Measurements from ENCODE around the gene PTGDS.
A peak's percentile ranks its signal among the peaks of the same experiment; 100 is the strongest.
"Not testable (repeated sequence)": the region's sequence is repeated elsewhere in the genome, so short reads cannot be mapped to it uniquely, and the experiment has no call there.

The PTGDS gene

GRCh38 chr9:136995772-136996311 lies 18.5 kb downstream of the PTGDS start:
- H3K9me3 Mint-ChIP-seq: no peaks in the 10 kb centered on the region
- H3K27ac Mint-ChIP-seq: no peak overlapping the region
- DNase-seq: no peak
- peaks cover 58% of the 10 kb centered on the region for H3K4me1 Mint-ChIP-seq
- peaks cover 5% of the 10 kb centered on the region for H3K27me3 Mint-ChIP-seq
- no peak for ATAC-seq
- H3K4me3 Mint-ChIP-seq: no peak overlapping the region
- no peaks in the 10 kb centered on the region for H3K36me3 Mint-ChIP-seq (ENCODE audit: low read depth)

GRCh38 chr9:136996361-136997292 lies 19.3 kb downstream of the PTGDS start, which contains the start of gene CLIC3:
TSS of gene CLIC3 (minus strand) at chr9:136996568. CDS start at chr9:136996543, 25 bp downstream.
- Mint-ChIP-seq H3K4me1 (peaks cover 57% of the 10 kb centered on the region), H3K27ac (no peak within 1 kb of the TSS)

GRCh38 chr9:136997371-136997770 lies 20.1 kb downstream of the PTGDS start:
- no peaks in the 10 kb centered on the region for H3K36me3 Mint-ChIP-seq (ENCODE audit: low read depth)
- peak; percentile 14 for DNase-seq
- H3K4me3 Mint-ChIP-seq: no peak overlapping the region
- H3K4me1 Mint-ChIP-seq: peaks cover 56% of the 10 kb centered on the region
- no peak for ATAC-seq
- no peaks in the 10 kb centered on the region for H3K9me3 Mint-ChIP-seq
- peak overlapping the region; percentile 22 for H3K27ac Mint-ChIP-seq
- peaks cover 5% of the 10 kb centered on the region for H3K27me3 Mint-ChIP-seq

More at GRCh38 chr9:136996361-136997292, 19.3 kb downstream of the PTGDS start, which contains the start of gene CLIC3:
- no peaks in the 10 kb centered on the region for H3K36me3 Mint-ChIP-seq (ENCODE audit: low read depth)
- no peaks in the 10 kb centered on the region for H3K9me3 Mint-ChIP-seq
- H3K4me3 Mint-ChIP-seq: peak within 1 kb of the TSS; percentile 21
- peaks cover 5% of the 10 kb centered on the region for H3K27me3 Mint-ChIP-seq
- ATAC-seq (no peak), DNase-seq (peak; percentile 47)

GRCh38 chr9:136997830-136998234 lies 20.5 kb downstream of the PTGDS start:
- peaks cover 5% of the 10 kb centered on the region for H3K27me3 Mint-ChIP-seq
- no peak overlapping the region for H3K4me3 Mint-ChIP-seq
- DNase-seq: peak; percentile 29
- no peaks in the 10 kb centered on the region for H3K36me3 Mint-ChIP-seq (ENCODE audit: low read depth)
- ATAC-seq: no peak
- peak overlapping the region; percentile 22 for H3K27ac Mint-ChIP-seq
- H3K9me3 Mint-ChIP-seq: no peaks in the 10 kb centered on the region
- peaks cover 52% of the 10 kb centered on the region for H3K4me1 Mint-ChIP-seq

GRCh38 chr9:137000177-137000930 lies 23.1 kb downstream of the PTGDS start:
- peak; percentile 74 for DNase-seq
- Mint-ChIP-seq H3K4me3 (peak overlapping the region; percentile 58), H3K27ac (peak overlapping the region; percentile 85), H3K36me3 (ENCODE audit: low read depth) (no peaks in the 10 kb centered on the region), H3K27me3 (peaks cover 5% of the 10 kb centered on the region), H3K4me1 (peaks cover 49% of the 10 kb centered on the region), H3K9me3 (no peaks in the 10 kb centered on the region)
- ATAC-seq: peak; percentile 88

- peaks cover 5% of the 10 kb centered on the region for H3K27me3 Mint-ChIP-seq
- no peak for ATAC-seq
- H3K4me1 Mint-ChIP-seq: peaks cover 51% of the 10 kb centered on the region
- DNase-seq: no peak
- H3K27ac Mint-ChIP-seq: no peak overlapping the region
- H3K9me3 Mint-ChIP-seq: no peaks in the 10 kb centered on the region
- H3K36me3 Mint-ChIP-seq (ENCODE audit: low read depth): no peaks in the 10 kb centered on the region
- no peak overlapping the region for H3K4me3 Mint-ChIP-seq
Observed at GRCh38 chr9:137001857-137002645, 24.7 kb downstream of the PTGDS start.

GRCh38 chr9:137002646-137003041 lies 25.3 kb downstream of the PTGDS start:
- no peak overlapping the region for H3K4me3 Mint-ChIP-seq
- H3K4me1 Mint-ChIP-seq: peaks cover 46% of the 10 kb centered on the region
- H3K27ac Mint-ChIP-seq: no peak overlapping the region
- peaks cover 4% of the 10 kb centered on the region for H3K27me3 Mint-ChIP-seq
- no peak for DNase-seq
- H3K9me3 Mint-ChIP-seq: no peaks in the 10 kb centered on the region
- no peak for ATAC-seq
- no peaks in the 10 kb centered on the region for H3K36me3 Mint-ChIP-seq (ENCODE audit: low read depth)

GRCh38 chr9:137004285-137004684 lies 27.0 kb downstream of the PTGDS start:
- H3K4me1 Mint-ChIP-seq: peaks cover 30% of the 10 kb centered on the region
- H3K4me3 Mint-ChIP-seq; H3K36me3 Mint-ChIP-seq (ENCODE audit: low read depth); ATAC-seq; H3K27me3 Mint-ChIP-seq; H3K9me3 Mint-ChIP-seq; DNase-seq; H3K27ac Mint-ChIP-seq: not testable (repeated sequence)

GRCh38 chr9:137006116-137007003 lies 29.1 kb downstream of the PTGDS start:
- peaks cover 14% of the 10 kb centered on the region for H3K4me1 Mint-ChIP-seq

GRCh38 chr9:137007108-137007815 lies 30.0 kb downstream of the PTGDS start:
- H3K27ac Mint-ChIP-seq: no peak overlapping the region
- H3K4me1 Mint-ChIP-seq: peaks cover 14% of the 10 kb centered on the region
- no peak for DNase-seq
- no peaks in the 10 kb centered on the region for H3K9me3 Mint-ChIP-seq
- H3K36me3 Mint-ChIP-seq (ENCODE audit: low read depth): no peaks in the 10 kb centered on the region
- no peak overlapping the region for H3K4me3 Mint-ChIP-seq
- ATAC-seq: no peak
- no peaks in the 10 kb centered on the region for H3K27me3 Mint-ChIP-seq

More at GRCh38 chr9:137006116-137007003, 29.1 kb downstream of the PTGDS start:
- Mint-ChIP-seq H3K36me3 (ENCODE audit: low read depth) (no peaks in the 10 kb centered on the region), H3K27me3 (no peaks in the 10 kb centered on the region), H3K4me3 (no peak overlapping the region), H3K9me3 (no peaks in the 10 kb centered on the region), H3K27ac (no peak overlapping the region)
- DNase-seq (peak; percentile 45), ATAC-seq (peak; percentile 44)

- Mint-ChIP-seq H3K27ac (no peak overlapping the region), H3K9me3 (no peaks in the 10 kb centered on the region), H3K27me3 (no peaks in the 10 kb centered on the region), H3K36me3 (ENCODE audit: low read depth) (no peaks in the 10 kb centered on the region), H3K4me3 (no peak overlapping the region), H3K4me1 (peaks cover 14% of the 10 kb centered on the region)
- ATAC-seq (no peak), DNase-seq (no peak)
Observed at GRCh38 chr9:137007816-137008270, 30.5 kb downstream of the PTGDS start.

GRCh38 chr9:137008312-137008711 lies 31.0 kb downstream of the PTGDS start:
- no peak overlapping the region for H3K4me3 Mint-ChIP-seq
- peaks cover 14% of the 10 kb centered on the region for H3K4me1 Mint-ChIP-seq
- no peaks in the 10 kb centered on the region for H3K27me3 Mint-ChIP-seq
- no peak overlapping the region for H3K27ac Mint-ChIP-seq
- H3K36me3 Mint-ChIP-seq (ENCODE audit: low read depth): no peaks in the 10 kb centered on the region
- ATAC-seq: no peak
- DNase-seq: no peak
- H3K9me3 Mint-ChIP-seq: no peaks in the 10 kb centered on the region

GRCh38 chr9:137009217-137009616 lies 31.9 kb downstream of the PTGDS start:
- peaks cover 14% of the 10 kb centered on the region for H3K4me1 Mint-ChIP-seq
- no peak for ATAC-seq
- no peak overlapping the region for H3K27ac Mint-ChIP-seq
- H3K4me3 Mint-ChIP-seq: no peak overlapping the region
- no peaks in the 10 kb centered on the region for H3K27me3 Mint-ChIP-seq
- H3K9me3 Mint-ChIP-seq: no peaks in the 10 kb centered on the region
- no peaks in the 10 kb centered on the region for H3K36me3 Mint-ChIP-seq (ENCODE audit: low read depth)
- DNase-seq: no peak
